ENCODE data around the gene FOXJ1.
"Not testable (repeated sequence)": the region's sequence is repeated elsewhere in the genome, so short reads cannot be mapped to it uniquely, and the experiment has no call there.

Gene FOXJ1

GRCh38 chr17:76141212-76142038, at the start of gene FOXJ1:
TSS of gene FOXJ1 (minus strand) at chr17:76141245. CDS start at chr17:76140395, 850 bp downstream.
- DNase-seq (ENCODE audit: low read depth, low spot score) = peak; percentile 75

GRCh38 chr17:76189741-76190140, 48.7 kb upstream of the FOXJ1 start:
- no peak for DNase-seq (ENCODE audit: low read depth, low spot score)

- DNase-seq (ENCODE audit: low read depth, low spot score) = no peak
These were observed 48.2 kb upstream of the FOXJ1 start for GRCh38 chr17:76189247-76189646.

GRCh38 chr17:76188213-76189016, 47.4 kb upstream of the FOXJ1 start:
- DNase-seq (ENCODE audit: low read depth, low spot score) = no peak

- not testable (repeated sequence) for DNase-seq (ENCODE audit: low read depth, low spot score)
These were observed 45.7 kb upstream of the FOXJ1 start for GRCh38 chr17:76186774-76187173.

GRCh38 chr17:76184290-76184689, 43.2 kb upstream of the FOXJ1 start:
- DNase-seq (ENCODE audit: low read depth, low spot score) = no peak

- peak; percentile 90 for DNase-seq (ENCODE audit: low read depth, low spot score)
These were observed 41.1 kb upstream of the FOXJ1 start for GRCh38 chr17:76182016-76182764.

GRCh38 chr17:76179496-76180467, 38.7 kb upstream of the FOXJ1 start:
- no peak for DNase-seq (ENCODE audit: low read depth, low spot score)

GRCh38 chr17:76178124-76178523, 37.1 kb upstream of the FOXJ1 start:
- no peak for DNase-seq (ENCODE audit: low read depth, low spot score)

GRCh38 chr17:76176701-76177574, 35.9 kb upstream of the FOXJ1 start:
- no peak for DNase-seq (ENCODE audit: low read depth, low spot score)

- no peak for DNase-seq (ENCODE audit: low read depth, low spot score)
These were observed 33.0 kb upstream of the FOXJ1 start for GRCh38 chr17:76174037-76174436.

- no peak for DNase-seq (ENCODE audit: low read depth, low spot score)
These were observed 32.4 kb upstream of the FOXJ1 start for GRCh38 chr17:76173474-76173873.

- no peak for DNase-seq (ENCODE audit: low read depth, low spot score)
These were observed 30.7 kb upstream of the FOXJ1 start for GRCh38 chr17:76171706-76172105.

GRCh38 chr17:76170114-76170513, 29.1 kb upstream of the FOXJ1 start:
- DNase-seq (ENCODE audit: low read depth, low spot score) = no peak

- no peak for DNase-seq (ENCODE audit: low read depth, low spot score)
These were observed 25.9 kb upstream of the FOXJ1 start for GRCh38 chr17:76166906-76167305.

- no peak for DNase-seq (ENCODE audit: low read depth, low spot score)
These were observed 25.1 kb upstream of the FOXJ1 start for GRCh38 chr17:76166168-76166567.

GRCh38 chr17:76164331-76164730, 23.3 kb upstream of the FOXJ1 start:
- no peak for DNase-seq (ENCODE audit: low read depth, low spot score)

- DNase-seq (ENCODE audit: low read depth, low spot score) = no peak
These were observed 22.9 kb upstream of the FOXJ1 start for GRCh38 chr17:76163919-76164318.

GRCh38 chr17:76161619-76162266, 20.7 kb upstream of the FOXJ1 start:
- DNase-seq (ENCODE audit: low read depth, low spot score) = no peak

Data from activated CD4-positive, CD25-positive, alpha-beta regulatory T cell treated with anti-CD3 and anti-CD28 coated beads, Interleukin-2, amount 50 U/mL, for 16 hours (primary cell).